Measurements from ENCODE around the gene LDLRAD3.

Gene LDLRAD3

GRCh38 chr11:36116161-36116560 is 172.3 kb downstream of the LDLRAD3 start:
- WGBS, 2 experiments (ENCODE audit: insufficient coverage in 2 of 2), result 66 to 90% methylated on average over 2 to 3 of the region's 6 CpGs
- no peak overlapping the region for H3K4me3 ChIP-seq (ENCODE audit: extremely low read depth, insufficient read depth, low read length, poor library complexity, severe bottlenecking)
- peaks cover 49% of the 10 kb centered on the region for H3K36me3 ChIP-seq (ENCODE audit: control insufficient read depth, insufficient read depth, low read length)

GRCh38 chr11:36118084-36118483 is 174.2 kb downstream of the LDLRAD3 start:
- Histone ChIP-seq H3K36me3 (ENCODE audit: control insufficient read depth, insufficient read depth, low read length) (peaks cover 35% of the 10 kb centered on the region), H3K9me3 (ENCODE audit: control insufficient read depth, low read length) (peaks cover 8% of the 10 kb centered on the region), H3K27ac (ENCODE audit: low read depth, low read length, severe bottlenecking) (no peak overlapping the region), H3K4me3 (ENCODE audit: extremely low read depth, insufficient read depth, low read length, poor library complexity, severe bottlenecking) (no peak overlapping the region), H3K4me1 (ENCODE audit: control insufficient read depth, insufficient read depth, low read length, poor library complexity, severe bottlenecking) (peaks cover 11% of the 10 kb centered on the region)
- 100% methylated on average over 1 of the region's 2 CpGs for WGBS, 2 experiments (ENCODE audit: insufficient coverage in 2 of 2)

More at GRCh38 chr11:36116161-36116560, 172.3 kb downstream of the LDLRAD3 start:
- peaks cover 15% of the 10 kb centered on the region for H3K9me3 ChIP-seq (ENCODE audit: control insufficient read depth, low read length)
- H3K27ac ChIP-seq (ENCODE audit: low read depth, low read length, severe bottlenecking), result peak overlapping the region; percentile 10
- peaks cover 11% of the 10 kb centered on the region for H3K4me1 ChIP-seq (ENCODE audit: control insufficient read depth, insufficient read depth, low read length, poor library complexity, severe bottlenecking)

- peaks cover 13% of the 10 kb centered on the region for H3K4me1 ChIP-seq (ENCODE audit: control insufficient read depth, insufficient read depth, low read length, poor library complexity, severe bottlenecking)
- H3K9me3 ChIP-seq (ENCODE audit: control insufficient read depth, low read length), result no peaks in the 10 kb centered on the region
Observed at GRCh38 chr11:36119300-36119699, 175.4 kb downstream of the LDLRAD3 start.

GRCh38 chr11:36121054-36121453 is 177.2 kb downstream of the LDLRAD3 start:
- H3K27ac ChIP-seq (ENCODE audit: low read depth, low read length, severe bottlenecking), result no peak overlapping the region
- peaks cover 15% of the 10 kb centered on the region for H3K4me1 ChIP-seq (ENCODE audit: control insufficient read depth, insufficient read depth, low read length, poor library complexity, severe bottlenecking)
- WGBS, 2 experiments (ENCODE audit: insufficient coverage in 2 of 2), result 86 to 88% methylated on average over 4 to 6 of the region's 6 CpGs
- H3K9me3 ChIP-seq (ENCODE audit: control insufficient read depth, low read length), result no peaks in the 10 kb centered on the region
- H3K4me3 ChIP-seq (ENCODE audit: extremely low read depth, insufficient read depth, low read length, poor library complexity, severe bottlenecking), result no peak overlapping the region
- peaks cover 9% of the 10 kb centered on the region for H3K36me3 ChIP-seq (ENCODE audit: control insufficient read depth, insufficient read depth, low read length)

More at GRCh38 chr11:36119300-36119699, 175.4 kb downstream of the LDLRAD3 start:
- Histone ChIP-seq H3K27ac (ENCODE audit: low read depth, low read length, severe bottlenecking) (no peak overlapping the region), H3K36me3 (ENCODE audit: control insufficient read depth, insufficient read depth, low read length) (peaks cover 23% of the 10 kb centered on the region), H3K4me3 (ENCODE audit: extremely low read depth, insufficient read depth, low read length, poor library complexity, severe bottlenecking) (no peak overlapping the region)

GRCh38 chr11:36122671-36123070 is 178.8 kb downstream of the LDLRAD3 start:
- no CpG with 5 or more reads among the region's 2 CpGs for WGBS, 2 experiments (ENCODE audit: insufficient coverage in 2 of 2)
- H3K36me3 ChIP-seq (ENCODE audit: control insufficient read depth, insufficient read depth, low read length), result no peaks in the 10 kb centered on the region
- H3K27ac ChIP-seq (ENCODE audit: low read depth, low read length, severe bottlenecking), result no peak overlapping the region
- no peaks in the 10 kb centered on the region for H3K9me3 ChIP-seq (ENCODE audit: control insufficient read depth, low read length)
- H3K4me1 ChIP-seq (ENCODE audit: control insufficient read depth, insufficient read depth, low read length, poor library complexity, severe bottlenecking), result peaks cover 16% of the 10 kb centered on the region
- no peak overlapping the region for H3K4me3 ChIP-seq (ENCODE audit: extremely low read depth, insufficient read depth, low read length, poor library complexity, severe bottlenecking)

- Histone ChIP-seq H3K9me3 (ENCODE audit: control insufficient read depth, low read length) (no peaks in the 10 kb centered on the region), H3K36me3 (ENCODE audit: control insufficient read depth, insufficient read depth, low read length) (no peaks in the 10 kb centered on the region), H3K4me3 (ENCODE audit: extremely low read depth, insufficient read depth, low read length, poor library complexity, severe bottlenecking) (no peak overlapping the region), H3K27ac (ENCODE audit: low read depth, low read length, severe bottlenecking) (no peak overlapping the region), H3K4me1 (ENCODE audit: control insufficient read depth, insufficient read depth, low read length, poor library complexity, severe bottlenecking) (peaks cover 16% of the 10 kb centered on the region)
- WGBS, 2 experiments (ENCODE audit: insufficient coverage in 2 of 2), result 91 to 97% methylated on average over 8 to 10 of the region's 12 CpGs
Observed at GRCh38 chr11:36123336-36124101, 179.7 kb downstream of the LDLRAD3 start.

- no peak overlapping the region for H3K27ac ChIP-seq (ENCODE audit: low read depth, low read length, severe bottlenecking)
- no peak overlapping the region for H3K4me3 ChIP-seq (ENCODE audit: extremely low read depth, insufficient read depth, low read length, poor library complexity, severe bottlenecking)
- H3K36me3 ChIP-seq (ENCODE audit: control insufficient read depth, insufficient read depth, low read length), result no peaks in the 10 kb centered on the region
- H3K4me1 ChIP-seq (ENCODE audit: control insufficient read depth, insufficient read depth, low read length, poor library complexity, severe bottlenecking), result peaks cover 38% of the 10 kb centered on the region
- 86 to 100% methylated on average over 1 of the region's 3 CpGs for WGBS, 2 experiments (ENCODE audit: insufficient coverage in 2 of 2)
- H3K9me3 ChIP-seq (ENCODE audit: control insufficient read depth, low read length), result peaks cover 4% of the 10 kb centered on the region
Observed at GRCh38 chr11:36126678-36127077, 182.8 kb downstream of the LDLRAD3 start.

- Histone ChIP-seq H3K4me3 (ENCODE audit: extremely low read depth, insufficient read depth, low read length, poor library complexity, severe bottlenecking) (no peak overlapping the region), H3K9me3 (ENCODE audit: control insufficient read depth, low read length) (peaks cover 4% of the 10 kb centered on the region), H3K36me3 (ENCODE audit: control insufficient read depth, insufficient read depth, low read length) (no peaks in the 10 kb centered on the region), H3K4me1 (ENCODE audit: control insufficient read depth, insufficient read depth, low read length, poor library complexity, severe bottlenecking) (peaks cover 38% of the 10 kb centered on the region), H3K27ac (ENCODE audit: low read depth, low read length, severe bottlenecking) (no peak overlapping the region)
Observed at GRCh38 chr11:36127550-36127949, 183.7 kb downstream of the LDLRAD3 start.

GRCh38 chr11:36129955-36130354 is 186.1 kb downstream of the LDLRAD3 start:
- Histone ChIP-seq H3K9me3 (ENCODE audit: control insufficient read depth, low read length) (peaks cover 4% of the 10 kb centered on the region), H3K36me3 (ENCODE audit: control insufficient read depth, insufficient read depth, low read length) (no peaks in the 10 kb centered on the region), H3K4me1 (ENCODE audit: control insufficient read depth, insufficient read depth, low read length, poor library complexity, severe bottlenecking) (peaks cover 36% of the 10 kb centered on the region), H3K4me3 (ENCODE audit: extremely low read depth, insufficient read depth, low read length, poor library complexity, severe bottlenecking) (no peak overlapping the region), H3K27ac (ENCODE audit: low read depth, low read length, severe bottlenecking) (peak overlapping the region; percentile 77)
- 93 to 96% methylated on average over 5 of the region's 6 CpGs for WGBS, 2 experiments (ENCODE audit: insufficient coverage in 2 of 2)

GRCh38 chr11:36130401-36130800 is 186.5 kb downstream of the LDLRAD3 start:
- peak overlapping the region; percentile 77 for H3K27ac ChIP-seq (ENCODE audit: low read depth, low read length, severe bottlenecking)
- H3K4me3 ChIP-seq (ENCODE audit: extremely low read depth, insufficient read depth, low read length, poor library complexity, severe bottlenecking), result no peak overlapping the region
- peaks cover 38% of the 10 kb centered on the region for H3K4me1 ChIP-seq (ENCODE audit: control insufficient read depth, insufficient read depth, low read length, poor library complexity, severe bottlenecking)
- peaks cover 4% of the 10 kb centered on the region for H3K9me3 ChIP-seq (ENCODE audit: control insufficient read depth, low read length)
- no peaks in the 10 kb centered on the region for H3K36me3 ChIP-seq (ENCODE audit: control insufficient read depth, insufficient read depth, low read length)
- WGBS, 2 experiments (ENCODE audit: insufficient coverage in 2 of 2), result 78 to 81% methylated on average over 6 to 8 of the region's 8 CpGs

- H3K4me1 ChIP-seq (ENCODE audit: control insufficient read depth, insufficient read depth, low read length, poor library complexity, severe bottlenecking), result peaks cover 28% of the 10 kb centered on the region
- peaks cover 11% of the 10 kb centered on the region for H3K36me3 ChIP-seq (ENCODE audit: control insufficient read depth, insufficient read depth, low read length)
- peaks cover 4% of the 10 kb centered on the region for H3K9me3 ChIP-seq (ENCODE audit: control insufficient read depth, low read length)
- WGBS, 2 experiments (ENCODE audit: insufficient coverage in 2 of 2), result 66 to 82% methylated on average over 4 to 5 of the region's 8 CpGs
- H3K27ac ChIP-seq (ENCODE audit: low read depth, low read length, severe bottlenecking), result no peak overlapping the region
- H3K4me3 ChIP-seq (ENCODE audit: extremely low read depth, insufficient read depth, low read length, poor library complexity, severe bottlenecking), result no peak overlapping the region
Observed at GRCh38 chr11:36131721-36132397, 188.0 kb downstream of the LDLRAD3 start.
